Immature natural killer cell (primary cell): ENCODE measurements around the gene DGCR6L. TPM values are rescaled to one million over a fixed set of nuclear protein-coding genes. Genes with fewer than 3 reads are reported as not detected.
"Not testable (repeated sequence)": the region's sequence is repeated elsewhere in the genome, so short reads cannot be mapped to it uniquely, and the experiment has no call there.

Experiments
- DNase-seq, 3 donors: peaks; one replicate each; pipeline ENCODE4 v3.0.0; 2022; ENCODE audit warnings: mixed read lengths in 1 of 3
- H3K27ac Mint-ChIP-seq, 6 donors: one replicate each; pipeline ENCODE4 v1.8.0; 2020; ENCODE audit warnings: mixed read lengths in 6 of 6, mild to moderate bottlenecking in 5 of 6, inconsistent platforms in 4 of 6, moderate library complexity in 3 of 6
- H3K27me3 Mint-ChIP-seq, 3 donors: one replicate each; pipeline ENCODE4 v1.8.0; 2020 to 2021; ENCODE audit warnings: low read depth in 3 of 3, mild to moderate bottlenecking in 3 of 3, mixed read lengths in 3 of 3, moderate library complexity in 3 of 3, inconsistent platforms in 1 of 3
- H3K36me3 Mint-ChIP-seq, 3 donors: one replicate each; pipeline ENCODE4 v1.8.0; 2020; ENCODE audit warnings: mixed read lengths in 3 of 3, inconsistent platforms in 2 of 3, mild to moderate bottlenecking in 2 of 3
- H3K4me1 Mint-ChIP-seq, 2 donors: one replicate each; pipeline ENCODE4 v1.8.0; 2020; ENCODE audit warnings: inconsistent platforms in 2 of 2, mild to moderate bottlenecking in 2 of 2, mixed read lengths in 2 of 2, moderate library complexity in 1 of 2
- H3K4me3 Mint-ChIP-seq, 5 donors: one replicate each; pipeline ENCODE4 v1.8.0; 2020; ENCODE audit warnings: mild to moderate bottlenecking in 5 of 5, mixed read lengths in 5 of 5, inconsistent platforms in 3 of 5, moderate library complexity in 3 of 5
- H3K9me3 Mint-ChIP-seq, 6 donors: one replicate each; pipeline ENCODE4 v1.8.0; 2020; ENCODE audit warnings: mild to moderate bottlenecking in 6 of 6, mixed read lengths in 6 of 6, inconsistent platforms in 4 of 6, moderate library complexity in 3 of 6
- polyA plus RNA-seq, 3 donors: library from polyadenylated mRNA; unstranded; fragments of 300-500 nt; fragmentation: Illumina TruSeq; gene quantifications; one replicate each; pipeline ENCODE4 v1.2.3, GENCODE V29; 2021

The DGCR6L gene
- polyA plus RNA-seq, 3 donors from 2014 or later = 143 to 160 (median 147) TPM

GRCh38 chr22:20308806-20309650, 10.8 kb downstream of the DGCR6L start:
- H3K36me3 Mint-ChIP-seq, H3K27ac Mint-ChIP-seq, H3K27me3 Mint-ChIP-seq, H3K4me3 Mint-ChIP-seq, DNase-seq, H3K4me1 Mint-ChIP-seq, H3K9me3 Mint-ChIP-seq: not testable (repeated sequence)

- H3K4me3 Mint-ChIP-seq, H3K27ac Mint-ChIP-seq, DNase-seq, H3K27me3 Mint-ChIP-seq, H3K9me3 Mint-ChIP-seq, H3K36me3 Mint-ChIP-seq, H3K4me1 Mint-ChIP-seq: not testable (repeated sequence)
Observed at GRCh38 chr22:20307448-20308447, 12.1 kb downstream of the DGCR6L start.

- not testable (repeated sequence) for H3K27ac Mint-ChIP-seq, H3K27me3 Mint-ChIP-seq, H3K4me1 Mint-ChIP-seq, H3K36me3 Mint-ChIP-seq, H3K4me3 Mint-ChIP-seq, DNase-seq, H3K9me3 Mint-ChIP-seq
Observed at GRCh38 chr22:20306646-20307447, 13.0 kb downstream of the DGCR6L start.

- H3K27me3 Mint-ChIP-seq = peaks cover 4 to 9% (median 5%) of the 10 kb centered on the region in 3 donors
- no peaks in the 10 kb centered on the region for H3K4me1 Mint-ChIP-seq
- no peak for DNase-seq
- no peaks in the 10 kb centered on the region for H3K9me3 Mint-ChIP-seq
- H3K4me3 Mint-ChIP-seq = no peak overlapping the region
- H3K27ac Mint-ChIP-seq = no peak overlapping the region
- no peaks in the 10 kb centered on the region for H3K36me3 Mint-ChIP-seq
Observed at GRCh38 chr22:20305894-20306645, 13.8 kb downstream of the DGCR6L start.

- peaks cover 4 to 11% (median 9%) of the 10 kb centered on the region in 3 donors for H3K27me3 Mint-ChIP-seq
- not testable (repeated sequence) for H3K4me1 Mint-ChIP-seq, H3K36me3 Mint-ChIP-seq, H3K27ac Mint-ChIP-seq, H3K4me3 Mint-ChIP-seq, H3K9me3 Mint-ChIP-seq, DNase-seq
Observed at GRCh38 chr22:20305230-20305893, 14.5 kb downstream of the DGCR6L start.

GRCh38 chr22:20304646-20305045, 15.2 kb downstream of the DGCR6L start:
- DNase-seq = no peak
- Mint-ChIP-seq H3K27ac (no peak overlapping the region), H3K27me3 (peaks cover 4 to 11% (median 9%) of the 10 kb centered on the region in 3 donors), H3K36me3 (no peaks in the 10 kb centered on the region), H3K9me3 (no peaks in the 10 kb centered on the region), H3K4me3 (no peak overlapping the region), H3K4me1 (peaks cover 0 to 1% of the 10 kb centered on the region in 2 donors)

- DNase-seq, H3K9me3 Mint-ChIP-seq, H3K4me3 Mint-ChIP-seq, H3K36me3 Mint-ChIP-seq, H3K4me1 Mint-ChIP-seq, H3K27ac Mint-ChIP-seq: not testable (repeated sequence)
- peaks cover 4 to 10% (median 9%) of the 10 kb centered on the region in 3 donors for H3K27me3 Mint-ChIP-seq
Observed at GRCh38 chr22:20303229-20303534, 16.7 kb downstream of the DGCR6L start.

GRCh38 chr22:20302438-20303228, 17.2 kb downstream of the DGCR6L start:
- H3K4me1 Mint-ChIP-seq = peaks cover 0 to 5% of the 10 kb centered on the region in 2 donors
- H3K27me3 Mint-ChIP-seq = peaks cover 4 to 10% (median 9%) of the 10 kb centered on the region in 3 donors
- no peak overlapping the region for H3K4me3 Mint-ChIP-seq
- no peaks in the 10 kb centered on the region for H3K9me3 Mint-ChIP-seq
- H3K36me3 Mint-ChIP-seq = no peaks in the 10 kb centered on the region
- no peak overlapping the region for H3K27ac Mint-ChIP-seq
- DNase-seq = no peak

- H3K4me3 Mint-ChIP-seq = peak overlapping the region in 4 of 5 donors; percentile 67 to 73 (median 70)
- H3K27ac Mint-ChIP-seq = no peak overlapping the region
- no peaks in the 10 kb centered on the region for H3K36me3 Mint-ChIP-seq
- H3K27me3 Mint-ChIP-seq = peaks cover 3 to 13% (median 7%) of the 10 kb centered on the region in 3 donors
- H3K4me1 Mint-ChIP-seq = peaks cover 0 to 5% of the 10 kb centered on the region in 2 donors
- peak in 1 of 3 donors; percentile 24 for DNase-seq
- H3K9me3 Mint-ChIP-seq = no peaks in the 10 kb centered on the region
Observed at GRCh38 chr22:20299746-20300136, 20.1 kb downstream of the DGCR6L start.

- peaks cover 0 to 5% of the 10 kb centered on the region in 2 donors for H3K4me1 Mint-ChIP-seq
- peak; percentile 53 to 68 (median 60) for DNase-seq
- H3K36me3 Mint-ChIP-seq = no peaks in the 10 kb centered on the region
- no peaks in the 10 kb centered on the region for H3K9me3 Mint-ChIP-seq
- peak overlapping the region; percentile 67 to 82 (median 68) for H3K4me3 Mint-ChIP-seq
- H3K27ac Mint-ChIP-seq = no peak overlapping the region
- H3K27me3 Mint-ChIP-seq = peaks cover 2 to 13% (median 7%) of the 10 kb centered on the region in 3 donors
Observed at GRCh38 chr22:20298803-20299745, 20.8 kb downstream of the DGCR6L start.

- no peaks in the 10 kb centered on the region for H3K36me3 Mint-ChIP-seq
- H3K9me3 Mint-ChIP-seq = no peaks in the 10 kb centered on the region
- peaks cover 2 to 13% (median 7%) of the 10 kb centered on the region in 3 donors for H3K27me3 Mint-ChIP-seq
- peak overlapping the region; percentile 67 to 82 (median 82) for H3K4me3 Mint-ChIP-seq
- H3K4me1 Mint-ChIP-seq = peaks cover 0 to 5% of the 10 kb centered on the region in 2 donors
- no peak for DNase-seq
- H3K27ac Mint-ChIP-seq = no peak overlapping the region
Observed at GRCh38 chr22:20298110-20298802, 21.6 kb downstream of the DGCR6L start.
